GM12872 (cell line): ENCODE results near the gene KRT15.

ENCODE experiments used
- TF ChIP-seq, protein P1 (sequence below): IDR thresholded peaks from 3 replicates; pipeline ENCODE4 v1.5.1; 2011; ENCODE audit warnings: low read depth, mild to moderate bottlenecking, low read length, moderate library complexity; ENCODE audit not compliant: insufficient read depth

KRT15 gene

DNA sequence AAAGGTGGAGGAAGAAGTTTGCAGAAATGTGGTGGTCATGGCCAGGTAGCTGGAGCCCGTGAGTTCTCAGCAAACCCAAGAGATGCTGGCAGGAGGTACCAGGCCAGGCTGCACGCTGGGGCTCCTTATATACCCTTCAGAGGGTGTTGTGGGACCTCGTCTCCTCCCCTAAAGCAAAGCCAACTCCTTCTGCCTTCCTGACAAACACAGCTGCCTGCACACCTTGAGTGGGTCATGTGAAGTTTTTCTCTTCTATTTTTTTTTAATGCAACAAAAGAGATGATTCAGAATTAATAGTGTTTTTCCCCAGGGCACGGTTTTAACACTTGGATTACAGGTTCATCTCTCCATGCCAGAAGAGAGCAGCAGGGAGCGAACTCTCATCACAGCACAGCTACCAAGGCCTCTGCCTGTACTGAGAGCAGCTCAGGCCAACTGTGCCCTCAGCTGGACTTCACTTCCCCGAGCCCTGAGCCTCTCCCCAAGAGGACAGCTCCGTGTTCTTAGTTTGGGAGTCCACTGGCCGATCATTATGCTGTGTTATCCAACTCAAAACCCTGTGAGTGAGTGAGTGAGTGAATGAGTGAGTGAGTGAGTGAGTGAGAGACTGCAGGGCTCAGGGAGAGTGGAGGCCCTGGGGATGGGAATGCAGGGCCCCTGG lies at the start of gene KRT15:
KRT15 (minus strand) TSS at position 102 of the 661 bp plus-strand sequence; CDS start at position 39, 63 bp downstream.
- TF ChIP-seq, protein P1, sequence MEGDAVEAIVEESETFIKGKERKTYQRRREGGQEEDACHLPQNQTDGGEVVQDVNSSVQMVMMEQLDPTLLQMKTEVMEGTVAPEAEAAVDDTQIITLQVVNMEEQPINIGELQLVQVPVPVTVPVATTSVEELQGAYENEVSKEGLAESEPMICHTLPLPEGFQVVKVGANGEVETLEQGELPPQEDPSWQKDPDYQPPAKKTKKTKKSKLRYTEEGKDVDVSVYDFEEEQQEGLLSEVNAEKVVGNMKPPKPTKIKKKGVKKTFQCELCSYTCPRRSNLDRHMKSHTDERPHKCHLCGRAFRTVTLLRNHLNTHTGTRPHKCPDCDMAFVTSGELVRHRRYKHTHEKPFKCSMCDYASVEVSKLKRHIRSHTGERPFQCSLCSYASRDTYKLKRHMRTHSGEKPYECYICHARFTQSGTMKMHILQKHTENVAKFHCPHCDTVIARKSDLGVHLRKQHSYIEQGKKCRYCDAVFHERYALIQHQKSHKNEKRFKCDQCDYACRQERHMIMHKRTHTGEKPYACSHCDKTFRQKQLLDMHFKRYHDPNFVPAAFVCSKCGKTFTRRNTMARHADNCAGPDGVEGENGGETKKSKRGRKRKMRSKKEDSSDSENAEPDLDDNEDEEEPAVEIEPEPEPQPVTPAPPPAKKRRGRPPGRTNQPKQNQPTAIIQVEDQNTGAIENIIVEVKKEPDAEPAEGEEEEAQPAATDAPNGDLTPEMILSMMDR = no peak

DNA sequence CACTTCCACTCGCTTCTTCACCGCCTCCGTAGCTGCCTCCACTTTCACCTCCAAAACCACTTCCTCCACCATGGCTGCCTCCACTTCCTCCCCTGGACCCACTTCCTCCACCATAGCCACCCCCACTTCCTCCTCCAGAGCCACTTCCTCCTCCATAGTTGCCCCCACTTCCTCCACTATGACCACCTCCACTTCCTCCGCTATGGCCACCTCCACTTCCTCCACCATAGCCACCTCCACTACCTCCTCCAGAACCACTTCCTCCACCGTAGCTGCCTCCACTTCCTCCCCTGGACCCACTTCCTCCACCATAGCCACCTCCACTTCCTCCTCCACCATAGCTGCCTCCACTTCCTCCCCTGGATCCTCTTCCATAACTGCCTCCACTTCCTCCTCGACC lies 48.6 kb upstream of the KRT15 start:
- TF ChIP-seq, protein P1 = no peak

DNA sequence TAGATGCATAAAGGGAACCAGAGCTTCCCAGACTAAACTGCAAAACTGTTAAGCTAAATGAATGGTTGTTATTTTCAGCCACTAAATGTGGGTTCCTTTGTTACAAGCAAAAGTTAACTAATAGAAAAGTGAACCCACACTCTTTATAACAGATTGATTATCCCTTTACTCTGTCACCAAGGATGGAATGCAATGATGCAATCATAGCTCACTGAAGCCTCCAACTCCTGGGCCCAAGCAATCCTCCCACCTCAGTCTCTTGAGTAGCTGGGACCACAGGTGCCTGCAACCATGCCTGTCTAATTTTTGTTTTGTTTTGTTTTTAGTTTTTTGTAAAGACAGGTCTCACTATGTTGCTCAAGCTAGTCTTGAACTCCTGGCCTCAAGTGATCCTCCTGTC lies 46.6 kb upstream of the KRT15 start:
- TF ChIP-seq, protein P1 = no peak

DNA sequence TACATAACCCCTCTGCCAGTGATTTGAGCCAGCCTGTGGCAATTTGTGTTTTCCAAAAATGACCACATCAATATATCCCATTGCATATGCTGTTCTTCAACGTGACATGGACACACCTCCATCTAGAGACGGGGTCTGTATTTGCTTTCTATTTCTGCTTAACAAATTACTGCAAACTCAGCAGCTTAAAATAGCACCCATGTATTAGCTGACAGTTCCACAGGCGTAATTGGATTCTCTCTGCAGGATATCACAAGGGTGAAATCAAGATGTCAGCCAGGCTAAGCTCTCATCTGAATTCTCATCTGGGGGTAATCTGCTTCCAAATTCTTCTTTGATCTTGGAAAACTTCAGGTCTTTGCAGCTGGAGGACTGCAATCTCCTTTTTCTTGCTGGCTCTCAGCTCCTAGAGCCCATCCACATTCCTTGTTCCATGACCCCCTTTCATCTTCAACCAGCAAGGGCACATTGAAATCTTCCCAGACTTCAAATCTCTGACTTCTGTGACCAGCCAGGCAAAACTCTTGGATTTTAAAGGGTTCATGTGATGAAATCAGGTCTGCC lies 45.0 kb upstream of the KRT15 start:
- TF ChIP-seq, protein P1 = no peak

DNA sequence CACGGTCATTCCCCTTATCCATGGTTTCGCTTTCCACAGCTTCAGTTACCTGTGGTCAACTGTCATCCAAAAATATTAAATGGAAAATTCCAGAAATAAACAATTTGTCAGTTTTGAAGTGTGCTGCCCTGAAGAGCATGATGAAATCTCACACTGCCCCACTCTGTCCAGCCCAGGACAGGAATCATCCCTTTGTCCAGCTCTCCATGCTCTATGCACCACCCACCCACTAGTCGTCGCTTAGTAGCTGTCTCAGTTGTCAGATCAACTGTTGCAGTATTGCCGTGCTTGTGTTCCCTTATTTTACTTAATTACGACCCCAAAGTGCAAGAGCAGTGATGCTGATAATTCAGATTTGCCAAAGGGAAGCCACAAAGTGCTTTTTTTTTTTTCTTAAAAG lies 42.9 kb upstream of the KRT15 start:
- TF ChIP-seq, protein P1 = no peak

DNA sequence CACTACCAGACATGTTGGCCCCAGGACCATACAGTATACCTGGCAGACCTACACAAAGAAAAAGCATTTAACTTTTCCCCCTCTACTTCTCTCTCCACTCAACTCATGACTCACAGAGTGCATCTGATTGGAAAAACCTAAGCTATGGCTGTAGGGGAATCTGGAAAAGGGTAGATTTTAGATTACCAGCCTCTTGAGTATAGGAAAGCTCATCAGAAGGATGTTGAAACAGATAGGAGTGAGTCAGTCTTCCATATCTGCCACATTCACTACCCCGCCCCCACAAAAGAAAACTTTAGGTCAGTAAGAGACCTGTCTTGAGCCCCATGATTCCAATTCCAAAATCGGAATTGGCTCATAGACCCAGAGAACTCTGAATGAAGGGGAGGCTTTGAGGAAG lies 40.9 kb upstream of the KRT15 start:
- TF ChIP-seq, protein P1 = no peak

DNA sequence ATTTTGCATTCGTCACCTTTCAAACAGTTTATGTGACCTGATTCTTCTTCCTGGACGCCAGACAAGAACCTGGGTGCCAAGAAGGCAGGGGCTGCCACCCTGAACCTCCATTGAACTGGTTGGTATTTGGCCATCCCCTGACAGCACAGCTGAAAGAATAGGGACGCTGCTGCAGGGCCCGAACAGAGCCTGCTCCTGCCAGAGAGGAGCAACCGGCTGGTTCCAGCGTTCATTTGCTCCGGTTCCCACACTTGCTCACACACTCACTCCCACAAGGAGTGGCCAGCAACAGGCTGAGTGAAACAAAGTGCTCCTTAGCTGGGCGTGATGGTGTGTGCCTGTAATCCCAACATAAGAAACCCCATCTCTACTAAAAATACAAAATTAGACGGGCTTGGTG lies 38.2 kb upstream of the KRT15 start:
- TF ChIP-seq, protein P1 = no peak

DNA sequence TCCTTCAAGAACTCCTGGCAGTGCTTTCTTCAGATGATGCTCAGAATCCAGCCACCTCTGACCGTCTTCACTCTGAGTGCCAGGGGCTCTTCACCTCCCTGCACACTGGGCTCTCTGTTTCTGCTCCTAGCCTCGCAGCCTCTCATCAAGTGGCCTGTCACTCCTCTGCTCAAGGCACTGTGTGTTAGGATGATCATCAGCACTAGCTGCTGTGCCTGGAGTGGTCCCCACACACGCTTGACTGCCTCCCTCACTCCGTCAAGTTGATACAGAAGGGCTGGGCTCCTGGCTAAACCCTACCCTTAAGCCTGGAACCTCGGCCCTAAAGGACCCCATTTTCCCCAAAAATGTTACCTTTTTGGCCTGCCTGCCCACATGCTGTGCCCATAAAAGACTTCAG lies 37.6 kb upstream of the KRT15 start:
- TF ChIP-seq, protein P1 = no peak
